ENCODE data around the gene PI16. TPM values are rescaled to one million over a fixed set of nuclear protein-coding genes. Genes with fewer than 3 reads are reported as not detected.

The PI16 gene
- total and polyA plus RNA-seq, 7 experiments from 2014 or later, result 1.2 to 10.6 (median 2.4) TPM

DNA sequence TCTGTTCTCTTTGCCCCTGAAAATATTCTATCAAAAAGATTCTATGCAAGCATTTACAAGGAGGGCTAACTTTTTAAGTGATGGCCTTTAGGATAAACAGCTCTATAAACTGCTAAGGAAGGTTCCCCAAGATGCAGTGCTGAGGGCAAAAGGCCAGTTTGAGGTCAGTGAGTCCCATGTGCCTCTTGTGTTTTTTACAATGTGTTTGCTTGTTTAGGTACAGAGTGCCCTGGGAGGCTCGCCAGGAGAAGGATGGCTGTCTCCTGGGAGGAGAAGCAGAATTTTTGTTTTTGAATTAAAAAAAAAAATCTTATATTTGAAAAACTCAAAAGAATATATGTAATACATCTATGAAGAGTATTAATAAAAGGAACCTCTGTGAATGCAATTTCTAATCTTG lies 18.7 kb downstream of the PI16 start:
- DNase-seq (no peak), ATAC-seq (no peak)
- H3K36me3 ChIP-seq (ENCODE audit: control insufficient read depth in 2 of 3, insufficient read depth in 3 of 3, low read length in 3 of 3), result peaks cover 54 to 100% (median 74%) of the 10 kb centered on the region in 3 experiments
- H3K4me1 Mint-ChIP-seq, result peaks cover 0 to 7% (median 0%) of the 10 kb centered on the region in 7 donors
- no peaks in the 10 kb centered on the region for H3K4me1 ChIP-seq (ENCODE audit: control insufficient read depth in 2 of 2, insufficient read depth in 2 of 2, low read length in 2 of 2)
- ChIA-PET CTCF (no interaction called here), POLR2A (interaction anchor here (1.4 kb wide), 1 partner anchor 13 kb away, joined by 3 read pairs; the partner anchor contains the start of gene MTCH1)
- no peaks in the 10 kb centered on the region for H3K9me3 Mint-ChIP-seq
- H3K4me3 ChIP-seq (ENCODE audit: low read length), result no peak overlapping the region
- H3K36me3 Mint-ChIP-seq, result peaks cover 4 to 72% (median 18%) of the 10 kb centered on the region in 5 donors
- H3K27me3 Mint-ChIP-seq, result no peaks in the 10 kb centered on the region
- no peaks in the 10 kb centered on the region for H3K27me3 ChIP-seq (ENCODE audit: control insufficient read depth in 2 of 2, insufficient read depth in 2 of 2, low read length in 2 of 2)
- no peak overlapping the region for H3K27ac ChIP-seq (ENCODE audit: low read depth, low read length)
- no peaks in the 10 kb centered on the region for H3K9me3 ChIP-seq (ENCODE audit: control insufficient read depth in 2 of 3, low read length in 3 of 3)
- peak overlapping the region in 1 of 9 donors; percentile 68 for H3K27ac Mint-ChIP-seq
- H3K4me3 Mint-ChIP-seq, result no peak overlapping the region
- intact Hi-C loops (cut with micrococcal nuclease), result no loop called here

GRCh38 chr6:36973647-36974046 lies 19.1 kb downstream of the PI16 start:
- no peaks in the 10 kb centered on the region for H3K4me1 ChIP-seq (ENCODE audit: control insufficient read depth in 2 of 2, insufficient read depth in 2 of 2, low read length in 2 of 2)
- Mint-ChIP-seq H3K36me3 (peaks cover 4 to 68% (median 15%) of the 10 kb centered on the region in 5 donors), H3K27ac (peak overlapping the region in 2 of 9 donors; percentile 68 to 72), H3K4me1 (peaks cover 0 to 7% (median 0%) of the 10 kb centered on the region in 7 donors), H3K27me3 (no peaks in the 10 kb centered on the region), H3K4me3 (no peak overlapping the region), H3K9me3 (no peaks in the 10 kb centered on the region)
- peaks cover 52 to 100% (median 69%) of the 10 kb centered on the region in 3 experiments for H3K36me3 ChIP-seq (ENCODE audit: control insufficient read depth in 2 of 3, insufficient read depth in 3 of 3, low read length in 3 of 3)
- H3K27me3 ChIP-seq (ENCODE audit: control insufficient read depth in 2 of 2, insufficient read depth in 2 of 2, low read length in 2 of 2), result no peaks in the 10 kb centered on the region
- no peak overlapping the region for H3K4me3 ChIP-seq (ENCODE audit: low read length)
- H3K9me3 ChIP-seq (ENCODE audit: control insufficient read depth in 2 of 3, low read length in 3 of 3), result no peaks in the 10 kb centered on the region
- no peak for ATAC-seq
- DNase-seq, result no peak
- H3K27ac ChIP-seq (ENCODE audit: low read depth, low read length), result no peak overlapping the region
- ChIA-PET CTCF (interaction anchor here (0.8 kb wide), 1 partner anchor 48 kb away, joined by 3 read pairs; no protein-coding TSS in a partner anchor), POLR2A (interaction anchor here (1.4 kb wide), 1 partner anchor 12 kb away, joined by 3 read pairs; the partner anchor contains the start of gene MTCH1)
- intact Hi-C loops (cut with micrococcal nuclease), result no loop called here

GRCh38 chr6:36975231-36976006 lies 20.9 kb downstream of the PI16 start:
- H3K4me1 Mint-ChIP-seq, result peaks cover 0 to 19% (median 15%) of the 10 kb centered on the region in 7 donors
- CTCF ChIA-PET, result interaction anchor here (1.8 kb wide), 1 partner anchor 90 kb away, joined by 5 read pairs; the partner anchor contains the start of gene C6orf89
- H3K36me3 Mint-ChIP-seq, result peaks cover 0 to 58% (median 21%) of the 10 kb centered on the region in 5 donors
- Histone ChIP-seq H3K4me3 (ENCODE audit: low read length) (no peak overlapping the region), H3K36me3 (ENCODE audit: control insufficient read depth in 2 of 3, insufficient read depth in 3 of 3, low read length in 3 of 3) (peaks cover 40 to 82% (median 60%) of the 10 kb centered on the region in 3 experiments), H3K4me1 (ENCODE audit: control insufficient read depth in 2 of 2, insufficient read depth in 2 of 2, low read length in 2 of 2) (peaks cover 0 to 3% of the 10 kb centered on the region in 2 donors), H3K27me3 (ENCODE audit: control insufficient read depth in 2 of 2, insufficient read depth in 2 of 2, low read length in 2 of 2) (no peaks in the 10 kb centered on the region), H3K9me3 (ENCODE audit: control insufficient read depth in 2 of 3, low read length in 3 of 3) (no peaks in the 10 kb centered on the region), H3K27ac (ENCODE audit: low read depth, low read length) (no peak overlapping the region)
- H3K27ac Mint-ChIP-seq, result peak overlapping the region in 1 of 9 donors; percentile 23
- H3K27me3 Mint-ChIP-seq, result no peaks in the 10 kb centered on the region
- DNase-seq (no peak), ATAC-seq (no peak)
- H3K4me3 Mint-ChIP-seq, result no peak overlapping the region
- POLR2A ChIA-PET, result no interaction called here
- H3K9me3 Mint-ChIP-seq, result no peaks in the 10 kb centered on the region
- intact Hi-C loops (cut with micrococcal nuclease), result no loop called here

DNA sequence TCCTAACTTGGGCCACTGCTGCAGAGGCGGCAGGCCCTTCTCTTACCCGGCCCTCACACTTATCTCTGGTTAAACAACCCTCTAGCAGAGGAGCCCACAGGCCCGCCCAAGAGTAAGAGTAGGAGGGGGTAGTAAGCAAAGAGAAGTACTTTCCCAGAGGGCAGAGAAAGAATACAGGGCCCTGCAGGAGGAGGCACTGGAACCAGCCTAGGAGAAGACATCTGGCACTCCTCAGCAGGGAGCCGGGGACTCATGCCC lies 21.4 kb downstream of the PI16 start:
- Histone ChIP-seq H3K4me3 (ENCODE audit: low read length) (no peak overlapping the region), H3K9me3 (ENCODE audit: control insufficient read depth in 2 of 3, low read length in 3 of 3) (no peaks in the 10 kb centered on the region), H3K36me3 (ENCODE audit: control insufficient read depth in 2 of 3, insufficient read depth in 3 of 3, low read length in 3 of 3) (peaks cover 35 to 82% (median 56%) of the 10 kb centered on the region in 3 experiments), H3K27ac (ENCODE audit: low read depth, low read length) (no peak overlapping the region), H3K4me1 (ENCODE audit: control insufficient read depth in 2 of 2, insufficient read depth in 2 of 2, low read length in 2 of 2) (peaks cover 0 to 3% of the 10 kb centered on the region in 2 donors), H3K27me3 (ENCODE audit: control insufficient read depth in 2 of 2, insufficient read depth in 2 of 2, low read length in 2 of 2) (no peaks in the 10 kb centered on the region)
- no peaks in the 10 kb centered on the region for H3K27me3 Mint-ChIP-seq
- peaks cover 0 to 24% (median 19%) of the 10 kb centered on the region in 7 donors for H3K4me1 Mint-ChIP-seq
- H3K27ac Mint-ChIP-seq, result peak overlapping the region in 1 of 9 donors; percentile 22
- H3K4me3 Mint-ChIP-seq, result no peak overlapping the region
- CTCF ChIA-PET, result interaction anchor here (1.8 kb wide), 1 partner anchor 90 kb away, joined by 5 read pairs; the partner anchor contains the start of gene C6orf89
- POLR2A ChIA-PET, result no interaction called here
- intact Hi-C loops (cut with micrococcal nuclease), result no loop called here
- peaks cover 0 to 61% (median 21%) of the 10 kb centered on the region in 5 donors for H3K36me3 Mint-ChIP-seq
- no peak for ATAC-seq
- DNase-seq, result no peak
- H3K9me3 Mint-ChIP-seq, result no peaks in the 10 kb centered on the region

DNA sequence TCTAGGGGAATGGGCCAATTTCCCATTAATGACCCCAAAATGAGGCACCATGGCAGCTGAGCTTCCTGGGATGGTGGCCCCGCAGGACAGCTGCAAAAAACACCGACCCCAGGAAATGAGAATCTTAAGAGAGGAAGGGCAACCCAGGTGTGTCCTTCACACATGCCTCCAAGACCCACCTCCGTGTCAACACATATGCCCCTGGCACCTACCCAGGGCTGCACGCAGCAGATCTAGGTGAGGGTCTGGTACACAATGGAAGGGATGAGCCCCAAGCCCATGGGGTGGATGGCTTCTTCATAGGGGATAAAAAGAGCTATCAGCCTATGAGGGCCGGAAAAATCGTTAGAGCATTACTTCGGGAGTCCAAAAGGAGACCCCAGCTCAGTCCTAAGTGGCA lies 22.0 kb downstream of the PI16 start:
- Mint-ChIP-seq H3K36me3 (peaks cover 0 to 55% (median 21%) of the 10 kb centered on the region in 5 donors), H3K27me3 (no peaks in the 10 kb centered on the region), H3K27ac (peak overlapping the region in 2 of 9 donors; percentile 51 to 78), H3K9me3 (no peaks in the 10 kb centered on the region), H3K4me3 (no peak overlapping the region), H3K4me1 (peaks cover 0 to 29% (median 21%) of the 10 kb centered on the region in 7 donors)
- Histone ChIP-seq H3K4me1 (ENCODE audit: control insufficient read depth in 2 of 2, insufficient read depth in 2 of 2, low read length in 2 of 2) (peaks cover 0 to 3% of the 10 kb centered on the region in 2 donors), H3K4me3 (ENCODE audit: low read length) (no peak overlapping the region), H3K36me3 (ENCODE audit: control insufficient read depth in 2 of 3, insufficient read depth in 3 of 3, low read length in 3 of 3) (peaks cover 29 to 82% (median 50%) of the 10 kb centered on the region in 3 experiments), H3K27me3 (ENCODE audit: control insufficient read depth in 2 of 2, insufficient read depth in 2 of 2, low read length in 2 of 2) (no peaks in the 10 kb centered on the region), H3K9me3 (ENCODE audit: control insufficient read depth in 2 of 3, low read length in 3 of 3) (no peaks in the 10 kb centered on the region), H3K27ac (ENCODE audit: low read depth, low read length) (no peak overlapping the region)
- ChIA-PET POLR2A (interaction anchor here (0.6 kb wide), 1 partner anchor 8 kb away, joined by 4 read pairs; no protein-coding TSS in a partner anchor), CTCF (interaction anchor here (1.8 kb wide), 1 partner anchor 91 kb away, joined by 5 read pairs; the partner anchor contains the start of gene C6orf89)
- ATAC-seq (no peak), DNase-seq (no peak)
- intact Hi-C loops (cut with micrococcal nuclease), result no loop called here

GRCh38 chr6:36976931-36977330 lies 22.4 kb downstream of the PI16 start:
- Mint-ChIP-seq H3K9me3 (no peaks in the 10 kb centered on the region), H3K27ac (peak overlapping the region in 4 of 9 donors; percentile 12 to 78 (median 38)), H3K27me3 (no peaks in the 10 kb centered on the region), H3K36me3 (peaks cover 0 to 54% (median 22%) of the 10 kb centered on the region in 5 donors), H3K4me3 (no peak overlapping the region), H3K4me1 (peaks cover 0 to 33% (median 24%) of the 10 kb centered on the region in 7 donors)
- no peak for DNase-seq
- Histone ChIP-seq H3K27me3 (ENCODE audit: control insufficient read depth in 2 of 2, insufficient read depth in 2 of 2, low read length in 2 of 2) (no peaks in the 10 kb centered on the region), H3K9me3 (ENCODE audit: control insufficient read depth in 2 of 3, low read length in 3 of 3) (no peaks in the 10 kb centered on the region), H3K36me3 (ENCODE audit: control insufficient read depth in 2 of 3, insufficient read depth in 3 of 3, low read length in 3 of 3) (peaks cover 25 to 81% (median 46%) of the 10 kb centered on the region in 3 experiments), H3K27ac (ENCODE audit: low read depth, low read length) (no peak overlapping the region), H3K4me1 (ENCODE audit: control insufficient read depth in 2 of 2, insufficient read depth in 2 of 2, low read length in 2 of 2) (peaks cover 0 to 3% of the 10 kb centered on the region in 2 donors), H3K4me3 (ENCODE audit: low read length) (no peak overlapping the region)
- CTCF ChIA-PET, result interaction anchor here (0.6 to 1.8 kb wide), 2 partner anchors 18 to 91 kb away, joined by 3 to 5 read pairs; partner anchors contain the start of gene C6orf89
- POLR2A ChIA-PET, result interaction anchor here (0.6 kb wide), 1 partner anchor 8 kb away, joined by 4 read pairs; no protein-coding TSS in a partner anchor
- no peak for ATAC-seq
- intact Hi-C loops (cut with micrococcal nuclease), result no loop called here

Measured in naive thymus-derived CD4-positive, alpha-beta T cell (primary cell).